Endothelial cell (in vitro differentiated cells): ENCODE measurements around the gene MSL3. TPM values are rescaled to one million over a fixed set of nuclear protein-coding genes. Genes with fewer than 3 reads are reported as not detected.

Experiments used
- DNase-seq: peaks from one replicate; pipeline ENCODE4 v3.0.0; 2021; ENCODE audit warnings: low spot score
- H3K27ac Mint-ChIP-seq: one replicate; pipeline ENCODE4 v1.8.0; 2021; ENCODE audit warnings: mixed read lengths, inconsistent platforms; ENCODE audit not compliant: unreplicated experiment
- H3K27me3 Mint-ChIP-seq: one replicate; pipeline ENCODE4 v1.8.0; 2021; ENCODE audit warnings: mild to moderate bottlenecking, moderate library complexity, mixed read lengths, inconsistent platforms; ENCODE audit not compliant: unreplicated experiment
- H3K36me3 Mint-ChIP-seq: one replicate; pipeline ENCODE4 v1.8.0; 2021; ENCODE audit warnings: mild to moderate bottlenecking, low read depth, mixed read lengths, inconsistent platforms; ENCODE audit not compliant: unreplicated experiment
- H3K4me1 Mint-ChIP-seq: one replicate; pipeline ENCODE4 v1.8.0; 2021; ENCODE audit warnings: mild to moderate bottlenecking, mixed read lengths, inconsistent platforms; ENCODE audit not compliant: unreplicated experiment
- H3K4me3 Mint-ChIP-seq: one replicate; pipeline ENCODE4 v1.8.0; 2021; ENCODE audit warnings: mild to moderate bottlenecking, mixed read lengths, inconsistent platforms; ENCODE audit not compliant: unreplicated experiment
- H3K9me3 Mint-ChIP-seq: one replicate; pipeline ENCODE4 v1.8.0; 2021; ENCODE audit warnings: mixed read lengths, inconsistent platforms; ENCODE audit not compliant: unreplicated experiment
- total RNA-seq: library from RNA; stranded (reverse); fragmentation: NEBNext Ultra II Directional; extraction: Animal tissue kit (Norgen Biotek cat#: 25700); gene quantifications from one replicate; pipeline ENCODE4 v1.2.1, GENCODE V29; 2021; ENCODE audit not compliant: unreplicated experiment
- TF ChIP-seq, protein P1 (sequence below): fragments of 200-600 bp; sonication (generic); IDR thresholded peaks from one replicate; pipeline ENCODE4 v1.5.0; 2021; ENCODE audit warnings: antibody characterized with exemption; ENCODE audit not compliant: unreplicated experiment

Gene MSL3
- total RNA-seq, 1 donor from 2014 or later: 55.0 TPM

- TF ChIP-seq, protein P1, sequence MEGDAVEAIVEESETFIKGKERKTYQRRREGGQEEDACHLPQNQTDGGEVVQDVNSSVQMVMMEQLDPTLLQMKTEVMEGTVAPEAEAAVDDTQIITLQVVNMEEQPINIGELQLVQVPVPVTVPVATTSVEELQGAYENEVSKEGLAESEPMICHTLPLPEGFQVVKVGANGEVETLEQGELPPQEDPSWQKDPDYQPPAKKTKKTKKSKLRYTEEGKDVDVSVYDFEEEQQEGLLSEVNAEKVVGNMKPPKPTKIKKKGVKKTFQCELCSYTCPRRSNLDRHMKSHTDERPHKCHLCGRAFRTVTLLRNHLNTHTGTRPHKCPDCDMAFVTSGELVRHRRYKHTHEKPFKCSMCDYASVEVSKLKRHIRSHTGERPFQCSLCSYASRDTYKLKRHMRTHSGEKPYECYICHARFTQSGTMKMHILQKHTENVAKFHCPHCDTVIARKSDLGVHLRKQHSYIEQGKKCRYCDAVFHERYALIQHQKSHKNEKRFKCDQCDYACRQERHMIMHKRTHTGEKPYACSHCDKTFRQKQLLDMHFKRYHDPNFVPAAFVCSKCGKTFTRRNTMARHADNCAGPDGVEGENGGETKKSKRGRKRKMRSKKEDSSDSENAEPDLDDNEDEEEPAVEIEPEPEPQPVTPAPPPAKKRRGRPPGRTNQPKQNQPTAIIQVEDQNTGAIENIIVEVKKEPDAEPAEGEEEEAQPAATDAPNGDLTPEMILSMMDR: no peak
- Mint-ChIP-seq H3K27me3 (no peaks in the 10 kb centered on the region), H3K36me3 (no peaks in the 10 kb centered on the region), H3K9me3 (no peaks in the 10 kb centered on the region), H3K27ac (no peak overlapping the region), H3K4me1 (no peaks in the 10 kb centered on the region), H3K4me3 (no peak overlapping the region)
- DNase-seq: no peak
Observed at GRCh38 chrX:11789809-11790208, 31.8 kb downstream of the MSL3 start.

- DNase-seq: no peak
- H3K4me3 Mint-ChIP-seq: no peak overlapping the region
Observed at GRCh38 chrX:11791090-11791489, 33.1 kb downstream of the MSL3 start.

DNA sequence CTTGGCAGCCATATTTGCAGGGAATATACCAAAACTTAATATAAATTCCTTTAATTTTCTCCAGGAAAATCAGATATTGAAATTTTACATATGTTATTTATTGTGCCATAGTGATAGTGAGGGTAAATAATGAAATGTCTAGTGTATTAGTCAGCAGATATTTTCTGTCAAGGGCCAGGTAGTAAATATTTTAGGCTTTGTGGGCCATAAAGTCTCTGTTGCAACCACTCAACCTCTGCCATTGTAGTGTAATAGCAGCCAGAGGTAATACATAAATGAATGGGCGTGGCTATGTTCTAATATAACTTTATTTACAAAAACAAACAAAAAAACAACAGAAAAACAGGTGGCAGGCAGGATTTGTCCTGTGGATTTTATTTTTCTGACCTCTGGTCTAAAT lies 33.5 kb downstream of the MSL3 start:
- H3K9me3 Mint-ChIP-seq: no peaks in the 10 kb centered on the region
- H3K27ac Mint-ChIP-seq: no peak overlapping the region
- TF ChIP-seq, protein P1: no peak
- H3K36me3 Mint-ChIP-seq: no peaks in the 10 kb centered on the region
- DNase-seq: no peak
- H3K27me3 Mint-ChIP-seq: no peaks in the 10 kb centered on the region
- no peaks in the 10 kb centered on the region for H3K4me1 Mint-ChIP-seq
- H3K4me3 Mint-ChIP-seq: no peak overlapping the region

More at GRCh38 chrX:11791090-11791489, 33.1 kb downstream of the MSL3 start:
- no peaks in the 10 kb centered on the region for H3K4me1 Mint-ChIP-seq
- H3K9me3 Mint-ChIP-seq: no peaks in the 10 kb centered on the region
- H3K27me3 Mint-ChIP-seq: no peaks in the 10 kb centered on the region
- TF ChIP-seq, protein P1: no peak
- no peak overlapping the region for H3K27ac Mint-ChIP-seq
- H3K36me3 Mint-ChIP-seq: no peaks in the 10 kb centered on the region

GRCh38 chrX:11792461-11793421 lies 34.7 kb downstream of the MSL3 start:
- Mint-ChIP-seq H3K9me3 (no peaks in the 10 kb centered on the region), H3K4me1 (no peaks in the 10 kb centered on the region), H3K4me3 (no peak overlapping the region), H3K27me3 (no peaks in the 10 kb centered on the region), H3K36me3 (no peaks in the 10 kb centered on the region), H3K27ac (no peak overlapping the region)
- no peak for DNase-seq
- TF ChIP-seq, protein P1: no peak

DNA sequence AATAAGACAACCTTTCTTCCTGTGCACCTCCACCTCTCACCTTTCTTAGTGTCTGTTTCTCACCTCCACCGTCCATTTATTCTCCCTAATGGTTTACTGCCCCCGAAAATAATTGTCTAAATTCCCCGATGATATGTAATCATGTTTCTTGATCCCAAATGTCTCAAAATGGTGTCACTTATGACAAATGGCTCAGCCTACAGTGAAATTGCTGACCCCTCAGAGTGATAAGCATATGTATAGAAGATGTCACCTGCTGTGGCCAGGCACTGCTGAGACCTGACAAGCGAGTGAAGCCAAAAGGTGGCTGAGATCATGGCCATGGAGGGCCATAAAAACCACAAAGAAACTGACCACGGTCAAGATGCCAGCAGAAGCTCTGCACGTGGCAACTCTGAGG lies 35.7 kb downstream of the MSL3 start:
- H3K27ac Mint-ChIP-seq: no peak overlapping the region
- no peak overlapping the region for H3K4me3 Mint-ChIP-seq
- no peaks in the 10 kb centered on the region for H3K9me3 Mint-ChIP-seq
- H3K4me1 Mint-ChIP-seq: no peaks in the 10 kb centered on the region
- TF ChIP-seq, protein P1: no peak
- H3K27me3 Mint-ChIP-seq: no peaks in the 10 kb centered on the region
- H3K36me3 Mint-ChIP-seq: no peaks in the 10 kb centered on the region
- no peak for DNase-seq
